ENCODE results near the gene SCGB3A2.

Gene SCGB3A2

DNA sequence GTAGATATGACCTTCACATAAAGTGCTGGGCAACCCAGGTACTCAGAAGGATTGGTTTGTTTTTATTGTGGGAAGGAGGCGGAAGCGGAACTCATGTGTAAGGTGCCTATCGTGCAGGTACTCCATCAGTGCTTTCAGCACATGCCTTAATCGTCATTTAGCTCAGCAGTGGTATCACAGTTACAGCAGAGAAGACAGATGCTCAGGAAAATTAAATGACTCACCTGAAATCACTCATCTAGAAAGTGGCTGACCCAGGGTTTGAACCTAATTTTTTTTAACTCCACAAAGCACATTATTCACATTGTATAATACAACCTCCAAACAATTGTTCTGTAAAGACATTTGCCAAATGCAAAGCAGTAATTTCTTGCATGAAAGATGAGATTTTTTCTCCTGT, 25.6 kb downstream of the SCGB3A2 start:
- DNase-seq (ENCODE audit: low read depth, low spot score), result no peak

DNA sequence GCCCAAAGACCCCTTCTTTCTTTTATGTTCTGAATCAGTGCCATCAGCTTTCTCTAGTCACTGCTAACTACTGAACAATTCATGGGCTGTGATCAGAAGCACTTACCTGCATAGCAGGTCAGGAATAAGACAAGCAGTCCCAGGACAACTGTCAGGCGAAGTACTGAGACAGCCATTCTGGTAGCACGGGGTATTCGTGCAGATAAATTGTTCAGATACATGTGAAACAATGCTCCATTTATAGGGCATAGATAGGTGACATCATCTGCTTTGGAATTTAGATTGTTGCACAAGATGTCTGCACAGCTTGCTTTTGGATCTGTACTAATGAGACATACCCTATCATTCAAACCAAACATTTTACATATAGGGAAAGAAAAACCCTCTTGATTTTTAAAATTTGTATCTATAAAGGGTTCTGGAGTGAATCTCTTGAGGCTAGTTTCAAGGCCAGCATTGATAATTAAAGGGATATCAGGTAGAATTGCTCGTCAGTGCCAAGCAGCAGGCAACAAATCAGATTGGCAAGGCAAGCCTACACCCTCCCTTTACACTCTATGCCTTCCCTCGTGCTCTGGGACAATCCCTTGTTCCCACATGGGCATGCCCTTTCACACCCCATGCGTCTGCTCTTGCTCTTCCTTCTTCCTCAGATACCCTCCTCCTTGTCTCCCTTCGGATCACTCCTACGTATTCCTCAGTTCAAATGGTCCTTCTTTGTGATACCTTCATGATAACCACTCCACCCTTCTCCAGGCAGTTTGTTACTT, 28.0 kb downstream of the SCGB3A2 start, which contains the start of gene C5orf46:
C5orf46 (minus strand) TSS at position 213 of the 770 bp plus-strand sequence; CDS start at position 176, 37 bp downstream.
- DNase-seq (ENCODE audit: low read depth, low spot score), result no peak

DNA sequence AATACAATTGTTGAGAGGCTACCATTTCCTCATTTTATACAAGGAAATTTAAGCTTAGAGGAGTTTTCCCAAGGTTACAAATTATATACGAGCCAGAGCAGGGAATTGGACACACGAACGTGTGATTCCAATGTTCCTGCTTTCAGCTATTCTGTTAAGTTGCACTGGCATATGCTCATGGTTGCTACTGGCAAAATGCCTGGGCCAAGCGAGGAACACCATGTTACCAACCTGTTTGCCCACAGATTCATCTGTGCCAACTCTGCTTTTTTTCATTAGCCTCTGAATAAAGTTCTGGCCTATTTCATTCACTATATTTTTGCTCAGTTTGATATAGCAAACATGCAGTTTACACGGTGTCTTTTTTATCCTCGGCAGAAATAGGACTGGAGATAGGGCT, 32.9 kb downstream of the SCGB3A2 start:
- DNase-seq (ENCODE audit: low read depth, low spot score), result no peak

DNA sequence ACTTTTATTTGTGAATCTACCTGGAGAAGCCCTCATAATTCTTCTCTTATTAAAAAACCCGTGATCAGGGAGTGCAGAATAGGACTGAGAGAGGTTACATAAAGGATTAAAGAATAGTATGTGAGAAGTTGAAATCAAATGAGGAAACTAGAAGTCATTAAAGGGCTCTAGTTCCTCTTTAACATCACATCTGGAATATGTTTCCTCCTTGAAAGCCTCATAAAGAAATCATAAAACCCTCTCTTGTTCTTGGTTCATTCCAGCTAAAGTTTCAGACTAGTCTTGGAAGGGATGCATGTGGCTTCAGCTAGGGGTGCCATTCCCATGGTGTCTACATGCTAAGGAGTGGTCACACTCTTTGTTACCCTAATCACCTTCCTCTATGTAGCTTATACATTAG, 33.5 kb downstream of the SCGB3A2 start:
- DNase-seq (ENCODE audit: low read depth, low spot score), result no peak

DNA sequence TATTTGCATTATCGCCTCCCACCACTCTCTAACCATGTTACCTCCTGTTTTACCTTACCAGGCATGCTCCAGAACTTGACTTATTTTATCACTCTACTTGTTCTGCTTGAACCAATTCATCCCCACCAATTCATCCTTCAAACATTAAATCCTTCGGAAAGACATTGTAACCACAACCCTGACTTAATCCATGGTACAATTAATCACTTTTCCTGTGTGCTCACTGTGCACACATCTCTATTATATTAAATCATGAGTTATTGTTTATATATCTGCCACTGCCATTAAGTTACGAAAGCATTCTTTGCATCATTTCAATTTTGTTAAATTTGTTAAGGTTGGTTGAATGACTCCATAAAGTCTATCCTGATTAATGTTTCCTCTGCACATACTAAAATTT, 35.3 kb downstream of the SCGB3A2 start:
- DNase-seq (ENCODE audit: low read depth, low spot score), result no peak

DNA sequence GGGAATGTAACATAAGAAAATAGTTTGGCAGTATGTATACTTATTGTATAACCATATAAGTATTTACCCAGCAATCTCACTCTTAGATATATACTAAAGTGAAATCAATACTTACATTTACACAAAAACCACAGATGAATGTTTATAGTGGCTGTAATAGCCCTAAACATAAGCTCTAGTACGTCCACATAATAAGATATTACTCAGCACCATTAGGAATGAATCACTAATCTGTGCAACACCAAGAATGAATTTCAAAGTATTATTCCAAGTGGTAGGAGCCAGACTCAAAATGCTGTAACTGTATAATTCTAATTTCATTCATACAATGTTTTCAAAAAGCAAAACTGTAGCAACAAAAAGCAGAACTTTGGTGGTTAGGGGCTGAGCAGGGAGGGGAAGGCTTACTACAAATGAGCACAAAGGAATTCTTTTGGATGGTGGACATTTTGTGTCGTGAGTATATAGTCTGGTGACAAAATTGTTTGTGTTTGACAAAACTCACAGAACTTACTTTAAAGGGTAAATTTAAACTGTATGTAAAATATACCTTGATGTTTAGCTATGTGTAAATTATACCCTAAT, 39.7 kb downstream of the SCGB3A2 start:
- no peak for DNase-seq (ENCODE audit: low read depth, low spot score)

DNA sequence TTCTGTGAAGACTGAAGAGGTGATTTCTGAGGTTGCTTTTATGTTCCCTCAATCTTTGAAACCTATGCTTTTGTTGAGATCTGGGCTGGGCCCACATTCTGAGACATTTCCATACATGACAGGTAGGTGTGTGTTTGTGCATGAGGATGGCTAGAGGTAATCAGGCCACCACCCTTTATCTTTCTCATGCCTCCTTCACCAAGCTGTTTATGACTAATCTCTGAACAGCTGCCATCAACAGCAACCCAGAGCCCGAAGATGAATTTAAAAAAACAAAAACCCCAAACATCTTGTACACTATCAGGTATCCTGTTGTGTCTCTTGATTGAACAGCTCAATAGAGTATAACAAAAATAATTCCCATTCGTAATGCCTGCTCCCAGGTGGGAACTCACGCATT, 40.4 kb downstream of the SCGB3A2 start:
- no peak for DNase-seq (ENCODE audit: low read depth, low spot score)

DNA sequence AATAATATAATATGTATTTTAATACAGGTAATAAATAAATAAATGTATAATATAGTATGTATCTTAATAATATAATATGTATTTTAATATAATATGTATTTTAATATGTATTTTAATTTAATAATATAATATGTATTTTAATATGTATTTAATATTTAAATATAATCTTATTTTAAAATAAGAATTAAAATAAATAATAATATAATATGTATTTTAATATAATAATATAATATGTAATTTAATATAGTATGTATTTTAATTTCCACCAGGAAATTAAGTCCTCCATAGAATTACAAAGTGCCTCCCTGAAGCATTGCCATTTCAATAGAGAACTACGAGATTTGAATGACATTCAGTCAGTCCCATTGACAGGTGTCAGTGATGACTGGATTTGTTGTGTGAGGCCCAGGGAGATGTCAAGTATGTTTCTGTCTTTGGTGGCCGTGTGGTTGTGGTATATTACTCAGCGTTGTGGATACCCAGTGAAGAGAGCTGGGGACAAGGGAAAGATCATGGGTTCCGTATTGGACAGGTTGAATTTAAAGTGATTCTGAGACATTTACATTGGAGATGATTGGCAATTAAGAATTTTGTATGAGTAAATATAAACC, 42.0 kb downstream of the SCGB3A2 start:
- DNase-seq (ENCODE audit: low read depth, low spot score), result no peak

DNA sequence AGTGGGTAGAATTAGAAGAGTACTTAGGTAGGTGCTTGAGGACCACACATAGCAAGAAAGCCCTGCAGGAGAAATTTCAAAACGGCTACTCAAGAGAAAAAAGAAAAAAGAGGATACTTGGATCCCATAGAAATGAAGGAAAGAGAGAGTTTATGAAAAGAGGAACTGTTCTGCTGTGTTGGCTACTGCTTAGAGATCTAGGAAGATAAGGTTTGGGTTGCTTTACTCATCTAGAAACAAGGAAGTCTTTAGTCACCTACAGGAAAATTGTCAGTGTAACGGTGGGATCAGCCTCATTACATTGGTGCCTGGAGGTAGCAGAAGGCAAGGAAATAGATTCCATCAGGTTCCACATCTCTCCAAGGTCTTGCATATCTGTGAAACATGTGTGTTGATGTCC, 42.6 kb downstream of the SCGB3A2 start:
- DNase-seq (ENCODE audit: low read depth, low spot score), result no peak

DNA sequence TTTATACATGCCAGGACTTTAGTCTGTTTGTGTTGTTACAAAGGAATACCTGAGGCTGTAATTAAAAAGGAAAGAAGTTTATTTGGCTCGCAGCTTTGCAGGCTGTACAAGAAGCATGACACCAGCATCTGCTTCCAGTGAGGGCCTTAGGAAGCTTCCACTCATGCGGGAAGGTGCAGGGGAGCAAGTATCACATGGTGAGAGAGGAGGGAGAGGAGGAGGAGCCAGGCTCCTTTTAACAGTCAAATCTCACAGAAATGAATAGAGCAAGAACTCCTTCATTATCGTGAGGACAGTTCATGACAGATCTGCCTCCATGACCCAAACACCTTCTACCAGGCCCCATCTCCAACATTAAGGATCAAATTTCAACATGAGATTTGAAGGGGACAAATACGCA, 46.5 kb downstream of the SCGB3A2 start:
- no peak for DNase-seq (ENCODE audit: low read depth, low spot score)

DNA sequence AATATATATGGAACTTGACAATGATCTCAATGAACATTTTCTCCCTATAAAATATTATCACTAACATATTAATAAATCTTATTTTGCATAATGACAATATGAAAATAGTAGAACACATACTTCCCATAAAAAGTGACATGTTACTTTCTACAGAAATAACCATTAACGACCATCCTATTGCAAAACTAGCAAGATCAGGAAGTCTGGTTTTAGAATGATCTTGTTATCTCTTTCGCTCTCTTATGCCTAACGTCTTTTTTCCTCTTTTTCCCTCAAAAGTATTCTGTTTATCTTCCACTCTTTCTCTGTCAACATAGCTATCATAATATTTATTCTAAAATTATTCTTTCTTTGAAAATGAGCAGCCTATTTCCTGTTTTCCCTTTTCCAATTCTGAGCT, 49.4 kb downstream of the SCGB3A2 start:
- DNase-seq (ENCODE audit: low read depth, low spot score), result no peak

DNA sequence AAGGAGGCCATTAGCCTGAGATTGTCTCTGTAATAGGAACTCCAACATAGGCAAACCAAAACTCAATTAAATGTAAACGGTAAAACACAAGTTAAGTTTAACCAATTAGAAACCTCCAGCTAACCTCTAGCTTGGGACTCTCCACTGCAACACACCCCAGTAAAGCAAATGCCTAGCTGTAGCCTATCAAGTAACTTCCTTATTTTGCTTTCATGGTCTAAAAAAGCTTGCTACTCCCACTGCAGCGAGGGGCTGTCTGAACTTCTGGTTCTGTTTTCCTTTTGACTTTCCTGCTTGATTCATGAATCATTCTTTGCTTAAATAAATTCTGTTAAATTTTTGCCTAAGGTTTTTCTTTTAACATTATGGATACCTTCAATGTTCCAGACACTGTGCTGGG, 52.3 kb downstream of the SCGB3A2 start:
- DNase-seq (ENCODE audit: low read depth, low spot score), result no peak
